Measurements from ENCODE around the gene ZNF598. TPM values are rescaled to one million over a fixed set of nuclear protein-coding genes. Genes with fewer than 3 reads are reported as not detected.

The ZNF598 gene
- polyA plus RNA-seq, 2 of the 4 experiments (the other 2 are of a cell fraction), result 17.7 to 33.8 TPM

GRCh38 chr16:2025251-2025650 lies 15.6 kb upstream of the ZNF598 start:
- ChIA-PET POLR2A (no interaction called here), CTCF (interaction anchor here (0.6 to 7.8 kb wide), 9 partner anchors 9 to 425 kb away, joined by 3 to 117 read pairs (median 4); partner anchors contain the start of genes ECI1 and PKD1)
- TF ChIP-seq E2F6 (IDR thresholded peaks at IDR 0.05; ENCODE audit: borderline replicate concordance, low read depth), result no peak
- TF ChIP-seq EHMT2 (IDR thresholded peaks at IDR 0.05; ENCODE audit: low read depth), result no peak
- no peak for TF ChIP-seq BCL3 (IDR thresholded peaks at IDR 0.05)
- TF ChIP-seq CBX8 (IDR thresholded peaks at IDR 0.05), result no peak
- no peak for TF ChIP-seq FOSB (CRISPR knock-in tag; IDR thresholded peaks at IDR 0.05)
- no peak for TF ChIP-seq MAFK (IDR thresholded peaks at IDR 0.05; ENCODE audit: partially characterized antibody)
- no peak for TF ChIP-seq FOSL2 (IDR thresholded peaks at IDR 0.05)
- no peak for TF ChIP-seq FOSL2 (CRISPR knock-in tag; IDR thresholded peaks at IDR 0.05)
- no peak for TF ChIP-seq HMGXB4 (CRISPR knock-in tag; IDR thresholded peaks at IDR 0.05; ENCODE audit: borderline replicate concordance)
- no peak for TF ChIP-seq RAD21 (conservative IDR thresholded peaks at IDR 0.05 in 1 of 2, IDR thresholded peaks at IDR 0.05 in 1 of 2)
- TF ChIP-seq MYC (IDR thresholded peaks at IDR 0.05; ENCODE audit: borderline replicate concordance, low read length), result no peak
- TF ChIP-seq NFE2L2 (conservative IDR thresholded peaks at IDR 0.05; ENCODE audit: low read length), result no peak
- no peak for TF ChIP-seq HEYL (CRISPR knock-in tag; IDR thresholded peaks at IDR 0.05)
- TF ChIP-seq KDM5A (IDR thresholded peaks at IDR 0.05), result no peak
- no peak for TF ChIP-seq NR3C1 (IDR thresholded peaks at IDR 0.05)
- no peak for TF ChIP-seq ZNF302 (CRISPR knock-in tag; IDR thresholded peaks at IDR 0.05)
- 95% methylated on average over 7 of the region's 14 CpGs for WGBS (ENCODE audit: missing lambda C conversion rate)
- ATAC-seq, result no peak
- Histone ChIP-seq H3K4me3 (no peak overlapping the region), H3K9me3 (no peaks in the 10 kb centered on the region), H3K4me2 (no peak overlapping the region), H3K27ac (peak overlapping the region; percentile 11 to 88; a peak in 3 of 6 replicates), H3K4me1 (peaks cover 31% of the 10 kb centered on the region)
- FAIRE-seq, result no peak
- DNase-seq (ENCODE audit: low read depth in 1 of 2, low spot score in 1 of 2), result no peak

- peaks cover 31% of the 10 kb centered on the region for H3K4me1 ChIP-seq
- ChIA-PET POLR2A (interaction anchor here (2.7 kb wide), 1 partner anchor 131 kb away, joined by 19 read pairs; the partner anchor contains the start of gene TRAF7), CTCF (interaction anchor here (0.6 to 7.8 kb wide), 18 partner anchors 8 to 198 kb away, joined by 3 to 117 read pairs (median 4); partner anchors contain the start of genes NTHL1, PKD1 and TSC2)
- peak overlapping the region; percentile 89 to 97; a peak in 5 of 6 replicates for H3K27ac ChIP-seq
- WGBS (ENCODE audit: missing lambda C conversion rate), result 91% methylated on average over 12 of the region's 12 CpGs
- FAIRE-seq, result no peak
- no peak for DNase-seq (ENCODE audit: low read depth in 1 of 2, low spot score in 1 of 2)
- no peaks in the 10 kb centered on the region for H3K9me3 ChIP-seq
- no peak overlapping the region for H3K4me3 ChIP-seq
- peak overlapping the region; percentile 92; the same call in 2 of the 3 replicates for H3K4me2 ChIP-seq
- ATAC-seq, result no peak
- no peak for TF ChIP-seq ZSCAN20 (CRISPR knock-in tag; IDR thresholded peaks at IDR 0.05)
- TF ChIP-seq JUN (IDR thresholded peaks at IDR 0.05), result no peak
- TF ChIP-seq ELK1 (IDR thresholded peaks at IDR 0.05; ENCODE audit: low read depth, low read length), result no peak
- TF ChIP-seq KDM1A (IDR thresholded peaks at IDR 0.05; ENCODE audit: low read depth), result no peak
- TF ChIP-seq RAD21 (conservative IDR thresholded peaks at IDR 0.05 in 1 of 2, IDR thresholded peaks at IDR 0.05 in 1 of 2), result no peak
- no peak for TF ChIP-seq HMGXB4 (CRISPR knock-in tag; IDR thresholded peaks at IDR 0.05; ENCODE audit: borderline replicate concordance)
- TF ChIP-seq FOSL2 (IDR thresholded peaks at IDR 0.05), result no peak
- TF ChIP-seq FOSL2 (CRISPR knock-in tag; IDR thresholded peaks at IDR 0.05), result no peak
- TF ChIP-seq SMC3 (IDR thresholded peaks at IDR 0.05), result no peak
- no peak for TF ChIP-seq POLR2A (IDR thresholded peaks at IDR 0.05; ENCODE audit: low read length)
- no peak for TF ChIP-seq POLR2AphosphoS2 (conservative IDR thresholded peaks at IDR 0.05; ENCODE audit: low read length)
- TF ChIP-seq ESRRA (IDR thresholded peaks at IDR 0.05; ENCODE audit: borderline replicate concordance, low read length), result no peak
- TF ChIP-seq CHD2 (IDR thresholded peaks at IDR 0.05; ENCODE audit: low read length, partially characterized antibody), result no peak
- TF ChIP-seq CHD4 (IDR thresholded peaks at IDR 0.05; ENCODE audit: borderline replicate concordance), result no peak
- no peak for TF ChIP-seq MAX (IDR thresholded peaks at IDR 0.05)
- no peak for TF ChIP-seq RFX5 (IDR thresholded peaks at IDR 0.05)
- TF ChIP-seq BCL3 (IDR thresholded peaks at IDR 0.05), result no peak
- TF ChIP-seq EP300 (IDR thresholded peaks at IDR 0.05), result no peak
These were observed 14.4 kb upstream of the ZNF598 start for GRCh38 chr16:2024032-2024420.
